COLO829 (cell line): Measurements from ENCODE around the gene MLXIP.
"Not testable (repeated sequence)": the region's sequence is repeated elsewhere in the genome, so short reads cannot be mapped to it uniquely, and the experiment has no call there.

ENCODE experiments used
- DNase-seq: peaks from one replicate; pipeline ENCODE4 v3.0.0; 2012; ENCODE audit warnings: low spot score

The MLXIP gene

DNA sequence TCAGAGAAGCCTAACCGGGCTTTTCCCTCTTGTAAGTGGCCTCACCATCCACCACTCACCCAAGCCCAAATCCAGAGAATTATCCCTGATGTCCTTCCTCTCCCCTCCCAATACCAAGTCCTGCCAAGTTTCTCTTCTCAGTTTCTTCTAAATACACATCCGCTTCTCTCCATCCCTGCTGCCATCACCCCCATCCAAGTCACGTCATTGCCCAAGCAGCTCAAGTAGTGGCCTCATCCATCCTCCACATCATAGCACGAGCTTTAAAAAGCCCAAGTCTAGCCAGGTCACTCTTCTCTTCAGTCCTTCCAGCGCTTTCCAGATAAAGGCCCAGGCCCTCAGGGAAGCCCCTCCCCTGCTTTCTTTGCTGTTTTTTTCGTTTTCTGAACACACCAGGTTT is 70.1 kb downstream of the MLXIP start:
- DNase-seq = no peak

DNA sequence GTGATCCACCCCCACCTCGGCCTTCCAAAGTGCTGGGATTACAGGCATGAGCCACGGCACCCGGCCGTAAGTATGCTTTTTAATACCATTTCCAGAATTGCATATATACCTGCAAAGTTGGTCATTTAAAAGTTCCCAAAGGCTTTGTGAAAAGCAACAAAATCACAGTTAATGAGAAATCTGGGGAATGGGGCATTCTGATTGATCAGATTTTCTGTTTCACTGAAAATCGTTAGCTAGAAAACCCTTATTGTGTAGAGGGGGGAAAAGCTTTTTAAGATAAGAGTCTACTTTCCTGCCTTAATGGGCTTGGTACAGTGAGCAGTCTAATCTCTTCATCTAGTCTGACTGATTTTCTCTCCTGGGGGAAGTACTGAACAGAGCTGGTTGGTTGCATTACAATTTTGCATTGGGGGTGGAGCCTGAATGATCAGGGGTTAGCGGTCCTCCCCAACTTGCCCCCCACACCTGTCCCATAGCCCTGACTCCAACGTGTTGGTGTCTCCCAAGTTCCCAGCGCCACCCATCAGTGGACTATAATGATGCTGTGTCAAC is 71.6 kb downstream of the MLXIP start:
- no peak for DNase-seq

DNA sequence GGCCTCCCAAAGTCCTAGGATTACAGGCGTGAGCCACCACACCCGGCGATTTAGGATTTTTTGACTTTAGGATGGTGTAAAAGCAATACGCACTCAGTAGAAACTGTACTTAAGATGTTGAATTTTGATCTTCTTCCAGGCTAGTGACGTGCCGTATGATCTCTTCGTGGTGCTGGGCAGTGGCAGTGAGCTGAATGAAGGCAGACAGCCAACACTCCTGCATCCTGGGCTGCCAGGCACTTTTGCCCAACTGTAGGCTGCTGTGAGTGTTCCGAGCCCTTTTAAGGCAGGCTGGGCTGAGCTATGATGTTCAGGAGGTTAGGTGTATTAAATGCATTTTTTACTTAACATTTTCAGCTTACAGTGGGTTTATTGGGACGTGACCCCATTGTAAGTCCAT is 74.2 kb downstream of the MLXIP start:
- no peak for DNase-seq

DNA sequence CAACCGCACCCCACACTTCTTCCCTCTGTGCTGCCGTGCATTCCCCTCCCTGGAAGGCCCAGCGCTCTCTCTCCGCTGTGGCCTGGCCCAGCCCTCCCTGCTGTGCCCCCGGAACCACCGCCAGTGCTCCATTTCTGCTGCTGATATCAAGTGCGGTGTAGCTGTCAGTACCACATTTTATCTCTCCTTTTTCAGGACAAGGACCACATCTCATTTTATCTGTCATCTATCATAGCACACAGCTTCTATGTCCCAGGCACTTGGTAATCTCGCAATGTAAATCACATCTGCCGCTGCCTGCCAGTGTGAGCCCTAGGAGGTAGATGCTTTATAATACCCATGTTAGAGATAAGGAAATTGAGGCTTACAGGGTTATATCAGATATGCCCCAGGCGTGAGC is 77.1 kb downstream of the MLXIP start:
- no peak for DNase-seq

GRCh38 chr12:122158700-122159285 is 80.2 kb downstream of the MLXIP start:
- no peak for DNase-seq

GRCh38 chr12:122159882-122160281 is 81.3 kb downstream of the MLXIP start:
- no peak for DNase-seq

DNA sequence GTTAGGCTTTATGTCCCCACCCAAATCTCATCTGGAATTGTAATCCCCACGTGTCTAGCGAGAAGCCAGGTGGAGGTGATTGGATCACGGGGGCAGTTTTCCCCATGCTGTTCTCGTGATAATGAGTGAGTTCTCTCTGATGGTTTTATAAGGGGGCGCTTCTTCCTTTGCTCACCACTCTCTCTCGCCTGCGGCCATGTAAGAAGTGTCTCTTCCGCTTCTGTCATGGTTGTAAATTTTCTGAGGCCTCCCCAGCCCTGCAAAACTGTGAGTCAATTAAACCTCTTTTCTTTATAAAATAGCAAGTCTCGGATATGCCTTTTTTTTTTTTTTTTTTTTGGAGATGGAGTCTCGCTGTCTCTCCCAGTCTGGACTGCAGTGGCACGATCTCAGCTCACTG is 82.2 kb downstream of the MLXIP start:
- DNase-seq = no peak

DNA sequence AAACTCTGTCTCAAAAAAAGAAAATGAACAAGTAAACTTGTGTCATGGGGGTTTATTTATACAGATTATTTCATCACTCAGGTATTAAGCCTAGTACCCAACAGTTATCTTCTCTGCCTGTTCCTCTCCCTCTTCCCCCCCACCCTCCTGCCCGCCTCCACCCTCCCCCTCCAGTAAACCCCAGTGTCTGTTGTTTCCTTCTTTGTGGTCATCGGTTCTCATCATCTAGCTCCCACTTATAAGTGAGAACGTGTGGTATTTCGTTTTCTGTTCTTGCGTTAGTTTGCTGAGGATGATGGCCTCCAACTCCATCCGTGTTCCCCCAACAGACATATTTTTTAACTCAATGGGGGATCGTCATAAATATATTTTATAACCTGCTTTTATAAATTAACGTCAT is 83.1 kb downstream of the MLXIP start:
- DNase-seq = no peak

DNA sequence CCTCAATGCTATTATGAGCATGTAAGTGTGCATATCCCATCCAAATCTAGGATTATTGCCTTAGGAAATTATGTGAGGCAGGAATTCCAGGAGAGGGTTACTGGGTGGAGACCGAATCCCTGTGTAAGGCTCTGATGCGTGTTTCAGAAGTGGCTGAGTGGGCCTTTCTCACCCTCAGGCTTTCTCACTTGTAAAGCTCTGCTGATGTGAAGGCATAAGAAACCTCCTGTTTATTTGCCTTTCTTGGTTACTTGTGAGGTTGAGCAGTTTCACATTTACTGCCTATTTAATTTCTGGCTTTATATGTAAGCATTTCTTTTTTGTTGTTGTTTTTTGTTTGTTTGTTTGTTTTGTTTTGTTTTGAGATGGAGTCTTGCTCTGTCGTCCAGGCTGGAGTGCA is 84.4 kb downstream of the MLXIP start:
- DNase-seq = no peak

- DNase-seq = no peak
Observed at GRCh38 chr12:122166422-122167349, 88.1 kb downstream of the MLXIP start.

- no peak for DNase-seq
Observed at GRCh38 chr12:122167356-122167925, 88.9 kb downstream of the MLXIP start.

- no peak for DNase-seq
Observed at GRCh38 chr12:122168492-122168891, 89.9 kb downstream of the MLXIP start.

DNA sequence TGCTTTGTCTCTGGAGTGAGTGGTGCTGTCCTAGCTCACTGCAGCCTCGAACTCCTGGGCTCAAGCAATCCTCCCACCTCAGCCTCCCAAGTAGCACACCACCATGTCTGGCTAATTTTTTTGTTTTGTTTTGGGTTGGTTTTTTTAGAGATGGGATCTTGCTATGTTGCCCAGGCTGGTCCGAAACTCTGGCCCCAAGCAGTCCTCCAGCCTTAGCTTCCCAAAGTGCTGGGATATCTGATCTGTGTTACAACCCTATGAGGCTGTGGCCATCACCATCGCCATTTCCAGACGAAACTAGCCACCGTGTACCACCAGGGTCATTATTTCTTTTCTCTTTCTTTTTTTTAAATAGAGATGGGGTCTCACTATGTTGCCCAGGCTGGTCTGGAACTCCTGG is 92.8 kb downstream of the MLXIP start:
- DNase-seq = no peak

GRCh38 chr12:122172262-122172939 is 93.8 kb downstream of the MLXIP start:
- DNase-seq = no peak

GRCh38 chr12:122174155-122174845 is 95.7 kb downstream of the MLXIP start, which contains the start of gene IL31:
Gene IL31, minus strand, starts transcription at chr12:122174221. Its CDS starts 49 bp downstream, at chr12:122174172.
- DNase-seq = no peak

GRCh38 chr12:122176473-122176872 is 97.9 kb downstream of the MLXIP start:
- DNase-seq = not testable (repeated sequence)

DNA sequence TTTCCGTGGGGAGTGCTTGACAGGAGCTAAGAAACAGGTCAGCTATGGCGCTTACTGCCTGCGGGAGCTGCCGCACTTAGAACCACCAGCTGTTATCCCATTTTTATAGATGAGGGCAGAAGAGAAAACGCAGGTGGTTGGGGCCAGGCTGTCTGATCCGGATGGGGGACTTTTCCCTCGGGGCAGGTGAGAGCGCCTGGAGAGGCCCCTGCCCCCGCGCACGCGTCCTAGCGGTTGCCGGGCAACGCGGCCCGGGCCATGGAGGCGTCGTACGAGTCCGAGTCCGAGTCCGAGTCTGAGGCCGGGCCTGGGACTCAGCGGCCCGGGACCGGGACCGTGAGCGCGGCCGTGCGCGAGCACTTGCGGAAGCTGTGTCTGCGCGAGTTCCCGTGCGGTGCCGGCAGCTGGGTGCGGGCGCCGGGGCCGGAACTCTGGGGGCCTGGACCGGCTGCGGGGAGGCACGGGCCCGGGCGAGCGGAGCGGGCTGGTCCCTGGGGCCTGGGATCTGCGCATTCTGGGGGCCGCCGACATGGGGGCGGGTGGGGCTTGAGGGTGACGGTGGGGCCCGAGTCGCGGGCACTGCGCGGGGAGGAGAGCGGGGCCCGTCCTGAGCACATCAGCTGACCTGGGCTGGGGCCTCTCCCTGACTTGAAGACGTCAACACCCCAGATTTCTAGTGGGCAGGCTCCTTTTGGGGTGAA is 104.5 kb downstream of the MLXIP start, which contains the start of gene LRRC43:
Gene LRRC43 (plus strand): TSS at position 237 of the 701 bp plus-strand sequence. CDS start 22 bp downstream, at position 259.
- no peak for DNase-seq

- DNase-seq = no peak
Observed at GRCh38 chr12:122183588-122183940, 105.0 kb downstream of the MLXIP start.

DNA sequence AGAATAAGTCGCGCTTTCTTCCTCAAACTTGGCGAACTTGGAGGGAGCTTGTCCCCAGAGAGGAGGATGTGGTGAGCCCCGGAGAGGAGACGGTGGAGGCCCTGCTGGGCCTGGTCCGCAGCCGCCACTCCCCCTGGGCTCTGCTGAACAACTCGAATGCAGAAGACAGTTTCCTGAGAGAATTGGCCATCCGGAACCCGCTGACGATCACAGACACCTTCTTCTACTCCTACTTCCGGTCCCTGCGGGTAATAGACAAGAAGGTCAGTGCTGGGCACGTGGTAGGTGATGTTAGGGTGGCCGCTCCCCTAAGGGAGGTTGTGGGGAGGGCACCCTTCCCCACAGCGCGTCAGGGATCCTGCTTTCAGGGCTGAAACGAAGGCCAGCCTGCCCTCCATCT is 106.0 kb downstream of the MLXIP start:
- no peak for DNase-seq

DNA sequence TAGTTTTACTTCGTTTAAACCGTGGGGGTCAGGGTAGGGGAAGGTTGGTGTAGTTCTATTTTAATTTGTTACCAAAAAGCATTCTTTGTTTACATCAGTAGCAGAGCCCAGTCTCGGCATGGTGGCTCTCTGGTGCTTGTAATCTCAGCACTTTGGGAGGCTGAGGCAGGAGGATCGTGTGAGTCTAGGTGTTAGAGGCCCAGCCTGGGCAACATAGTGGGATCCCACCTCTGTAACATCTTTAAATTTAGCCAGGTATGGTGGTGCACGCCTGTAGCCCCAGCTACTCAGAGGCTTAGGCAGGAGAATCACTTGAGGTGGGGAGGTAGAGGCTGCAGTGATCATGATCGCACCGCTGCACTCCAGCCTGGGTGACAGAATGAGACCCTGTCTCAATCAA is 106.5 kb downstream of the MLXIP start:
- DNase-seq = no peak

GRCh38 chr12:122185494-122186082 is 107.0 kb downstream of the MLXIP start:
- DNase-seq = no peak
